ENCODE results near the gene FGF5. TPM values are rescaled to one million over a fixed set of nuclear protein-coding genes. Genes with fewer than 3 reads are reported as not detected.
"Not testable (repeated sequence)": the region's sequence is repeated elsewhere in the genome, so short reads cannot be mapped to it uniquely, and the experiment has no call there.

FGF5 gene
- total and polyA plus RNA-seq, 2 experiments from 2014 or later = 15.5 to 59.9 TPM

GRCh38 chr4:80279751-80280150 is 13.3 kb downstream of the FGF5 start:
- H3K79me2 ChIP-seq (ENCODE audit: insufficient read depth) = peaks cover 100% of the 10 kb centered on the region
- H3K9ac ChIP-seq = no peak overlapping the region
- H3K27me3 ChIP-seq (replicated peaks; ENCODE audit: insufficient read depth) = no peaks in the 10 kb centered on the region
- peaks cover 57% of the 10 kb centered on the region for H3K36me3 ChIP-seq (ENCODE audit: low read depth)
- no peak overlapping the region for H2AFZ ChIP-seq
- no peak for DNase-seq
- H3K4me3 ChIP-seq = no peak overlapping the region
- peaks cover 47% of the 10 kb centered on the region for H3F3A ChIP-seq (ENCODE audit: insufficient read depth)
- H3K4me1 ChIP-seq (ENCODE audit: insufficient read depth) = peaks cover 38% of the 10 kb centered on the region
- no peaks in the 10 kb centered on the region for H3K9me2 ChIP-seq (ENCODE audit: insufficient read depth)
- no peaks in the 10 kb centered on the region for H3K9me3 ChIP-seq (ENCODE audit: low read depth)
- WGBS, 2 experiments (ENCODE audit: low coverage in 1 of 2, low lambda C conversion rate in 2 of 2, missing lambda C conversion rate in 2 of 2) = 91 to 95% methylated on average over 1 of the region's 1 CpG
- H3K27ac ChIP-seq = peak overlapping the region; percentile 17
- peak overlapping the region; percentile 30 for H3K4me2 ChIP-seq (ENCODE audit: unreplicated experiment)
- in situ Hi-C loops (cut with MboI) = no loop called here
- no peaks in the 10 kb centered on the region for H4K20me1 ChIP-seq (ENCODE audit: insufficient read depth)
- TF ChIP-seq EZH2 (IDR thresholded peaks at IDR 0.05; ENCODE audit: insufficient read depth, poor library complexity, severe bottlenecking) (no peak), EZH2phosphoT487 (IDR thresholded peaks at IDR 0.05; ENCODE audit: insufficient read depth, low read depth) (no peak)

- H3K27me3 ChIP-seq (replicated peaks; ENCODE audit: insufficient read depth) = no peaks in the 10 kb centered on the region
- 0 out of 2 replicates have a peak overlapping the region, but pooled peaks have one; percentile 19 for H3K4me3 ChIP-seq
- H4K20me1 ChIP-seq (ENCODE audit: insufficient read depth) = no peaks in the 10 kb centered on the region
- TF ChIP-seq EZH2phosphoT487 (IDR thresholded peaks at IDR 0.05; ENCODE audit: insufficient read depth, low read depth) (no peak), EZH2 (IDR thresholded peaks at IDR 0.05; ENCODE audit: insufficient read depth, poor library complexity, severe bottlenecking) (no peak)
- H3K79me2 ChIP-seq (ENCODE audit: insufficient read depth) = peaks cover 90% of the 10 kb centered on the region
- 63 to 69% methylated on average over 7 of the region's 7 CpGs for WGBS, 2 experiments (ENCODE audit: low coverage in 1 of 2, low lambda C conversion rate in 2 of 2, missing lambda C conversion rate in 2 of 2)
- H3F3A ChIP-seq (ENCODE audit: insufficient read depth) = peaks cover 57% of the 10 kb centered on the region; the same call in 1 of the 2 replicates
- peaks cover 48% of the 10 kb centered on the region for H3K36me3 ChIP-seq (ENCODE audit: low read depth)
- peak overlapping the region; percentile 41 for H3K4me2 ChIP-seq (ENCODE audit: unreplicated experiment)
- in situ Hi-C loops (cut with MboI) = no loop called here
- peak overlapping the region; percentile 62 for H2AFZ ChIP-seq
- H3K27ac ChIP-seq = no peak overlapping the region
- no peaks in the 10 kb centered on the region for H3K9me3 ChIP-seq (ENCODE audit: low read depth)
- H3K9ac ChIP-seq = peak overlapping the region; percentile 27; the same call in 1 of the 2 replicates
- peaks cover 16% of the 10 kb centered on the region for H3K4me1 ChIP-seq (ENCODE audit: insufficient read depth)
- no peaks in the 10 kb centered on the region for H3K9me2 ChIP-seq (ENCODE audit: insufficient read depth)
- no peak for DNase-seq
These were observed 20.0 kb downstream of the FGF5 start for GRCh38 chr4:80286451-80286850.

- H3K9ac ChIP-seq; H3K9me2 ChIP-seq (ENCODE audit: insufficient read depth); H2AFZ ChIP-seq; H3K9me3 ChIP-seq (ENCODE audit: low read depth); H3K4me3 ChIP-seq; in situ Hi-C loops (cut with MboI); H4K20me1 ChIP-seq (ENCODE audit: insufficient read depth); DNase-seq; H3K27me3 ChIP-seq (replicated peaks; ENCODE audit: insufficient read depth); H3K4me2 ChIP-seq (ENCODE audit: unreplicated experiment); H3K27ac ChIP-seq: not testable (repeated sequence)
- H3K4me1 ChIP-seq (ENCODE audit: insufficient read depth) = peaks cover 28% of the 10 kb centered on the region
- H3F3A ChIP-seq (ENCODE audit: insufficient read depth) = peaks cover 76% of the 10 kb centered on the region
- 75 to 77% methylated on average over 2 of the region's 2 CpGs for WGBS, 2 experiments (ENCODE audit: low coverage in 1 of 2, low lambda C conversion rate in 2 of 2, missing lambda C conversion rate in 2 of 2)
- peaks cover 47% of the 10 kb centered on the region for H3K79me2 ChIP-seq (ENCODE audit: insufficient read depth)
- H3K36me3 ChIP-seq (ENCODE audit: low read depth) = peaks cover 37% of the 10 kb centered on the region
These were observed 24.2 kb downstream of the FGF5 start for GRCh38 chr4:80290665-80291064.

- Histone ChIP-seq H3K4me2 (ENCODE audit: unreplicated experiment) (no peak overlapping the region), H3K36me3 (ENCODE audit: low read depth) (peaks cover 11% of the 10 kb centered on the region), H3K79me2 (ENCODE audit: insufficient read depth) (peaks cover 13% of the 10 kb centered on the region), H4K20me1 (ENCODE audit: insufficient read depth) (no peaks in the 10 kb centered on the region), H3K9me2 (ENCODE audit: insufficient read depth) (no peaks in the 10 kb centered on the region), H2AFZ (0 out of 2 replicates have a peak overlapping the region, but pooled peaks have one; percentile 33), H3K27me3 (replicated peaks; ENCODE audit: insufficient read depth) (no peaks in the 10 kb centered on the region), H3F3A (ENCODE audit: insufficient read depth) (peaks cover 71% of the 10 kb centered on the region), H3K4me3 (no peak overlapping the region), H3K9ac (no peak overlapping the region), H3K4me1 (ENCODE audit: insufficient read depth) (peaks cover 36% of the 10 kb centered on the region), H3K9me3 (ENCODE audit: low read depth) (no peaks in the 10 kb centered on the region), H3K27ac (no peak overlapping the region)
- DNase-seq = no peak
- 91 to 98% methylated on average over 2 of the region's 2 CpGs for WGBS, 2 experiments (ENCODE audit: low coverage in 1 of 2, low lambda C conversion rate in 2 of 2, missing lambda C conversion rate in 2 of 2)
- in situ Hi-C loops (cut with MboI) = no loop called here
- TF ChIP-seq EZH2phosphoT487 (IDR thresholded peaks at IDR 0.05; ENCODE audit: insufficient read depth, low read depth) (no peak), EZH2 (IDR thresholded peaks at IDR 0.05; ENCODE audit: insufficient read depth, poor library complexity, severe bottlenecking) (no peak)
These were observed 27.7 kb downstream of the FGF5 start for GRCh38 chr4:80294206-80294605.

- H3K9me3 ChIP-seq (ENCODE audit: low read depth) = no peaks in the 10 kb centered on the region
- no peak for DNase-seq
- WGBS, 2 experiments (ENCODE audit: low coverage in 1 of 2, low lambda C conversion rate in 2 of 2, missing lambda C conversion rate in 2 of 2) = 45 to 50% methylated on average over 3 of the region's 3 CpGs
- H3F3A ChIP-seq (ENCODE audit: insufficient read depth) = peaks cover 64% of the 10 kb centered on the region
- peaks cover 2% of the 10 kb centered on the region for H3K79me2 ChIP-seq (ENCODE audit: insufficient read depth)
- H3K36me3 ChIP-seq (ENCODE audit: low read depth) = no peaks in the 10 kb centered on the region; the same call in 1 of the 2 replicates
- TF ChIP-seq EZH2 (IDR thresholded peaks at IDR 0.05; ENCODE audit: insufficient read depth, poor library complexity, severe bottlenecking) (no peak), EZH2phosphoT487 (IDR thresholded peaks at IDR 0.05; ENCODE audit: insufficient read depth, low read depth) (no peak)
- H3K9ac ChIP-seq = no peak overlapping the region
- H3K9me2 ChIP-seq (ENCODE audit: insufficient read depth) = no peaks in the 10 kb centered on the region
- H3K27ac ChIP-seq = peak overlapping the region; percentile 11
- H3K4me1 ChIP-seq (ENCODE audit: insufficient read depth) = peaks cover 36% of the 10 kb centered on the region
- H4K20me1 ChIP-seq (ENCODE audit: insufficient read depth) = no peaks in the 10 kb centered on the region
- in situ Hi-C loops (cut with MboI) = no loop called here
- H2AFZ ChIP-seq = no peak overlapping the region
- no peaks in the 10 kb centered on the region for H3K27me3 ChIP-seq (replicated peaks; ENCODE audit: insufficient read depth)
- H3K4me2 ChIP-seq (ENCODE audit: unreplicated experiment) = peak overlapping the region; percentile 11
- no peak overlapping the region for H3K4me3 ChIP-seq
These were observed 28.9 kb downstream of the FGF5 start for GRCh38 chr4:80295336-80295735.
